Central memory CD4-positive, alpha-beta T cell (primary cell): ENCODE data around the gene PIEZO2.

Experiments used
- DNase-seq: peaks from one replicate; pipeline ENCODE4 v3.0.0; 2022

Gene PIEZO2

DNA sequence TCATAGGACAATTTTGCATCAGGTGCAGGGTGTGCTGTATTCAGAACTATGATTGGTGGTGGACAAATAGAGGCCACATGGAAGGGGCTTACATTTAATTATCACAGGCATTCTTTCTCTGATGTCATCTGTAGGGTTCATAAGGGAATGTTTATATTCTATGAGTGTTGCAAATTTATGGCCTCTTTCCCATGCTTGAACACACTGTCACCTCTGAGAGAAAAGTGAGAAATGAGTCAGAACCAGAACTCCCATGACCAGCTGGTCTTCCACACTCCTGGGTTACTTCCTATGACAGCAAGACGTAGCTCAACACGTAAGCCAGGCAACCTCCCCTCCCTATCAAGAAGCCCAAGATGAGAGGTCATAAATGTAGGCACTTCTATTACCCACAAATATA lies 310.8 kb downstream of the PIEZO2 start:
- DNase-seq, result no peak

DNA sequence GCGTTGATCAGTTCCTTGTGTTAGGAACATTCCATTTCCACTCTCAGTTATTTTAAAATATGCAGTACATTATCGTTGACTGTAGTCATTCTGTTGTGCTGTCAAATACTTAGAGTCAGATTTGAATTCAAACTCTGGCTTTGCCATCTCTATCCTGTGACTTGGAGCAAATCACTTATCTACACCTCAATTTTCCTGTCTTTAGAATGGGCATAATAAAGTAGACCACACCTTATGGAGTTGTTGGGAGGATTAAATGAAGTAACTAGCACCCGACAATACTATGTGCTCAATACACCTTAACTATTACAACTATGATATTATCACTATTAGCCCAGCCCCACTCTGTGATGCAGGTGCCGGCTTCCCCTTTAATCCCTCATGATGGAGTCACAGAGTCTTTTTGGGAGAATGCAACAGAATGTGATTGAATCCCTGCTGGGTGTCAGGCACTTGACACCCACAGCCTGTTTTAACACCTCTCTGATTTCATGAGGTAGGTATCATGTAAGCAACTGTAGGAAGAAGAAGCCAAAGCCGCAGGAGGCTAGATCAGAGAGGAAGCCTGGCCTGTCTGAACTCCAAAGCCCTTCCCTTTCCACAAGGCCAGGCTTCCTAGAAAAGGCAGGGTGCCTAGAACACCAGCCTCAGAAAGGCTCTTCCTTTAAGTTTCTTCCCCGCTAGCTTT lies 315.1 kb downstream of the PIEZO2 start:
- DNase-seq, result no peak

DNA sequence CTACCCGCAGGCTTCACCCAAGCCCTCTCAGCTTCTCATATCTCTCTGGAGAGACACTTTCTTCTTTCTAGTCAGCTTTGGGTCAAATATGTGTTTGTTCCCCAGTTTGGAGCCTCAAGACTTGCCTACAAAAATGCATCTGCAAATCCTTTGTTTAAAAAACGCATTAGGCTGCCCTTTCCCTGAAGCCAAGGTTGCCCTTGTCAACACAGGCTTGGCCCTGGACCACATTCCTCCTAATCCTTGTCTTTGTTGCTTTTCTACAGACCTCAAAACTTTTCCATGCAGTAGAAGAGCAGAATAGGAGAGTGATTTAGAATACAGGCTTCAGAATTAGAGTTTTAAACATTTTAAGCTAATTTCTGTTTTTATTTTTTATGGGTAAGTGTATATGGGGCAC lies 315.7 kb downstream of the PIEZO2 start:
- DNase-seq, result no peak

DNA sequence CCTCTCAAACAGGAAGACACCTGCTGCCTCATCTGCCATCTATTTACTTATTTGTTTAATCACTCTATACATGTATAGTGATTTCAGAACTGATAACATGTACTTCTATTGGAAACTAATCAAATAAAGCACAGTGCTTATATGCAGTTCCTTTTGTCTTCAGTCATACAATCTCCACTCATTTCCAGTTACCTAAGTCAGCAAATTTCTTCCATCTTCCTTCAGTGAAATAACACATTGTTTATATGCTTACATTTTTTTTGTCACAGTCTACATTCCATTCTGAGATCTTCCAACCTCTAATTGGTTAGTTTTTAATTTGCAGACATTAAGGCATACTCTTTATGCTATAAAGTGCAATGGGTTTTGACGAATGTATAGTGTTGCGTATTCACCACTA lies 323.0 kb downstream of the PIEZO2 start:
- no peak for DNase-seq

DNA sequence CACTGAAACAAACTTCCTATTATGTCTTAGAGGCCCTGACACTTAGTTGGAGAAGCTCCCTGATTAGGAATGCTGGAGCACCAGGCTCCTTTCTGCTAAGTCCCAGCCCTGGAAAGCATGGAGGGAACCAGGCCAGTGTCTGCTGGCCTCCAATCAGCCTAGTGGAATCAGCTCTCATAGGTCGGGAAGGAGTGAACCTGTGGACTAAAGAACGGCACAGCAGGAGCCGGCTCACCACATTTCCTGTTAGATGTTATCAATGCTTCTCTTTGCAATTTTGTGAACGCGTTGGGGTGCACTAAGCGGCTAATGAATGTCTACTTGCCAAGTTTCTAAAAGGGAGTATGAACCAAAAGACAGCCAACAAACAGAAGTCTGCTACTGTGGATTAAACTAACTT lies 326.9 kb downstream of the PIEZO2 start:
- DNase-seq, result no peak

DNA sequence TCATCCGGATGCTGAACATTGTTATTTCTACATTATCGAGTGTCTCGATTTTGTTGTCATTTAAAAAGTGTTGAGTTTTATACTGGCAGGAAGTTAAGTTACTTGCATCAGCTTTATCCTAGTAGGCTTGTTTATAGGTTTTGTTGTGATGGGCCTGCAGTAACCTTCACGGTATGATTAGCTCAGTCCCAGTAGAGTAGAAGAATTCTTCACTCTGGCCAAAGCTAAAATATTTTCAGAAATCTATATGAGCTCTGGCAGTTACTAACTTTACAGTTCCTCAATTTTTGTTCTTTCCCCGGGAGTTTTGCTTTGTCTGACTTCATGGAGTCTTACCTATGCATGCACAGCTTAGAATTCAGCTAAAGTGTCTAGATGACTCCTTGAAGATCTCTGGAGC lies 328.7 kb downstream of the PIEZO2 start:
- DNase-seq, result no peak

DNA sequence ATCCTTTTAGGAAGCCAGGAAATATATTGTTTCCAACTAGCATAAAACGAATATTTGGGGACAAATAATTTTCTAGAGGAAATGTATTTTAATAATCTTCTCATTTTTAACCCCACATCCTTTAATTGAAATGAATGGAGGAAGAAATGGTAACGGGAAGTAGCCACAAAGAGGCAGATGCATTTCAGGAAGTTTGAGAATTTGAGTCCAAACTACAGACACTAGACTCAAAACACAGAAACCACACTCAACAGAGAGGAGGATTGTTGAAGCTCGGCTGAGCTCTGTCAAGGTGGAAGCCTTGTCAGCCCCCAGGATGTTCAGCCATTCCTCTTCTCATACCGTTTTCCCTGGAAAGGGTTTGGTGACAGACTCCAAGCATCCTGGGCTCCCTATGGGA lies 335.0 kb downstream of the PIEZO2 start:
- no peak for DNase-seq

DNA sequence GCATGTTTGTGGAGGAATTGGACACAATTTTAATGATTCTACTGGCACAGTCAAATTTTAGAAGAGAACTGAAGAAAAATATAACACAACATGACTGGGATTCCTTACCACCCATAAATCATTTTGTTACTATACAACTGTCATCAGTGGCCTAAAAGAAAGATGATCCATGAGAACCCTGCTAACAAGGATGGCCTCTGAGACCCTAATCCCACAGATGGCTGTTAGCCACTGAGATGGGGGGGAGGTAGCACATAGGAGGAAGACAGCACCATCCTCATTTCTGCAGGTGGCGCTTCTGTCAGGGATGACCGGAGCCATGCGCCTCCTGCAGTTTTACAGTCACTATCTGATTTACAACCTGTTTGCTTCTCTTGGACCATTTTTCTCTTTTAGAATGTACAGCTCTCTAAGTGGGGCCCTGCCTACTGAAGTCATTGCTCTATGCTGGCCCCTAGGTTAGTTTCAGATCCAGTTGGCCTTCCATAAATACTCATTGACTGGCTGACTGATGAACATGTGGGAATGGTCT lies 343.7 kb downstream of the PIEZO2 start:
- no peak for DNase-seq

DNA sequence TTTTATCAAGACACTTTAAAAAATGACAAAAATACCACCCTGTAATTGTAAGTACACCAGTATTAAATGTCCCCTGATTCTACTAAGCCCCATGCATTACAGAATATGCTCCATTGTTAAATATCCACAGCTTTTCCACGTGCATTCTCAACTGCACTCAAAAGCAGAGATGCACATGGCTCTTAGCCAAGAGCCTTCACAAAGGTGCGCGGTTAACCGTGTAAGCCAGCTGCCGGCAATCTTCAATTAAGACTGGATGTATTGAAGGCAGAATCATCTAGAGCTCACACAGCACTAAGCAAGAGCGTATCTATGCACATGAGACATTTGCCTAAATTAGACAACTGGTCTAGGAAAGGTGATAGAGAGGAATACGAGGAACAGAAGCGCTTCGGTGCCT lies 345.2 kb downstream of the PIEZO2 start:
- no peak for DNase-seq

DNA sequence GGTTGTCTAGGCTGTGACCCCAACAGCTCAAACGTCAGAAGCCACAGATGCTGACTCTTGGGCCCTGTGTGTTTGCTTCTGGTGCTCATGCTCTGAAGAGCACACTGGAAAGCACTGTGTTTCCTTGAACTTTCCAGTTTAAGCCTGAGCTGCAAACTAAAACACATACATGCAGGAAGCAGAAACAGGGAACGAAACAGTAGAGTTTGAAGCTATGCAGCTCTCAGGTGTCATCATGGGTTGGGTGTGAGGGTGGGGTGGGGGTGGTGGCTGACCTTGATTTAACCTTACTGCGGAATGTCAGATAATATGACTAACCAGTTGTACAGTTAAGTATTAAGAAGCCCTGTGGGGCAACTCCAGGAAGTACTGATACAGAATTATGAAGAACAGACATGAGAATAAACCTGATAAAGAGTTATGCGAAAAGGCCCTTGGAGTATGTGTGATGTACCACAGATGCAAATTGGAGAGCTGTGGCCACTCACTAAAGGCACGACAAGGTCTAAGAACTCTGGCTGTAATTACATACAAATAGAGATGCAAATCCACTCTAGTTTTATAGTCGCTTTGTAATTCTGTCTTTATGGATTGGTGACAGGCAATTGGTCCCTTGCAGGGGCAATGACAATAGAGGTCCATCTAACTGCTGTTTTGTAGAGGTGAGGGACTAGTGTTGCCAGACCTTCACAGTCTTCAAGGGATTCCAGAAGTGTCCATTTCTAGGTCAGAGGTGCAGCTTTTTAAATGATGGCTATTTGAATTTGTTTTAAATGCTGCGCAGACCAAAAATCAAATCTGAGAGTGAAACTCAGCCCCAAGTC lies 350.4 kb downstream of the PIEZO2 start:
- DNase-seq, result no peak

DNA sequence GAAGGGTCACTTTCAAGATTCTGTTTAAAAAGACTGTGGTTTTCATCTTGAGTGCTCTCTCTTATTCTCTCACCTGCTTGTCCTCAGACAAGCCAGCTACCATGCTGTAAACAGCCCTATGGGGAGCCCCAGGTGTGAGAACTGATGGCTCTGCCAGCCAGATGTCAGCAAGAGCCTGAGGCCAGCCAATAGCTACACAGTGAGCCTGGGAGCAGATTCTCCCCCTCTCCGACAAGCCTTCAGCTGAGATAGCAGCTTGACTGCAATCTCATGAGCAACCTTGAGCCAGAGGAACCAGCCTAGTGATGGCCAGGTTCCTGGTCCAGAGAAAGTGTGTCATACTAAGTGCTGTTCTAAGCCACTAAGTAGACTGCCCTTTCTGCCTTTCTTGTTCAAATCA lies 351.5 kb downstream of the PIEZO2 start:
- DNase-seq, result no peak

DNA sequence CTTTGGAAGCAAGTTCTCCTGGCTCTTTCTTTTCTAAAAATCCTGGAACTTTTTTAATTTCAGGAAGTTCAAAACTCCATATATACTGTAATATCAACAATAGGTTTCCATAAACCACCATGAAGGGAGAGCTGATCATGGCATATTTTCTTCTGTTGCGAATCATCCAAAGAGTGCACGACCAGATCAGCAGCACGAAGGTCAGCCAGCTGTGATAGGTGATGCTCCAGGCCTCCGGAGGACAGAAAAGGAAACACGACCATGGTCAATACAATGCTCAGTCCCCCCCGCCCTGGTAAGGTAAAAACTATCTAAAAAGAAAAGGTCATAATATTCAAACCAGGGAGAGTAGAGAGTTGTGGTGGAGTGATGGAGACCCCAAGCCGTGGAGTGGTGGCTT lies 354.6 kb downstream of the PIEZO2 start:
- no peak for DNase-seq

DNA sequence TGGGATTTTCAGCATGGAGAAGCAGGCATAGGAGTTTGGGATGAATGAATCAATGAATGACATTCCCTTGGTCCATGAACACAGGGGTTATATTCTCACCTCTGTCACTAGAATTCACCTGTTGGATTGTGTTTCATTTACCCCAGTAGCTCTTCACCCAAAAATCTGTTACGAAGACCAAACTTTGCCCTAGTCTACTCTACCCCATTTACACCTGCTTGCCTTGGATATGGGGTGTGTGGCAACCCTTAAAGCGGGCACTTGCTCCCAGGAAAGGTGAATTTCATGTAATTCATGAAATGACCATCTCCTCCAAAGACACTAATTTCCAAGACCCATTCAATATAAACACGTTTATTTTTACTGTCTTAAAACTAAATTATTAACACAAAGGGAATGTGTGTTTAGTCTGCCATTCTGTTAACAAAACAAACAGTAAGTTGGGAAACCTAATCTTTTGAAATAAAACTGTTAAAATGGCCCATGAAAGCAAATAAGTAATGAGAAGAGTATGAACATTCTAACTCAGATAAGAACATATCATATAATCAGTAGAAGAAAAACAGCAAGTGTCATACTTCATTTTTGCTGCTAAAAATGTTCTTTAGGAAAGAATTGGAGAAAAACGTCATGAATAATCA lies 355.5 kb downstream of the PIEZO2 start:
- DNase-seq, result no peak

DNA sequence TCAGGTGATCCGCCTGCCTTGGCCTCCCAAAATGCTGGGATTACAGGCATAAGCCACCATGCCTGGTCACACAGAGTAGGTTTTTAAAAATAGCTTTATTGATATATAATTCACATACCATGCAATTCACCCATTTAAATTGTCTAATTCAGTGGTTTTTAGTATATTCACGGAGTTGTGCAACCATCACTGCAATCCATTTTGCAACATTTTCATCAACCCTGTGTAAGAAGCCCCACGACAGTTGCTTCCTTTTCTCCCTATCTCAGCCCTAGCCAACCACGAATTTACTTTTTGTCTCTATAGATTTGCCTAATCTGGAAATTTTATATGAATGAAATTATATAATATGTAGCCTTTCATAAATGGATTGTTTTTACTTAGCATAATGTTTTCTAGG lies 357.2 kb downstream of the PIEZO2 start:
- no peak for DNase-seq

DNA sequence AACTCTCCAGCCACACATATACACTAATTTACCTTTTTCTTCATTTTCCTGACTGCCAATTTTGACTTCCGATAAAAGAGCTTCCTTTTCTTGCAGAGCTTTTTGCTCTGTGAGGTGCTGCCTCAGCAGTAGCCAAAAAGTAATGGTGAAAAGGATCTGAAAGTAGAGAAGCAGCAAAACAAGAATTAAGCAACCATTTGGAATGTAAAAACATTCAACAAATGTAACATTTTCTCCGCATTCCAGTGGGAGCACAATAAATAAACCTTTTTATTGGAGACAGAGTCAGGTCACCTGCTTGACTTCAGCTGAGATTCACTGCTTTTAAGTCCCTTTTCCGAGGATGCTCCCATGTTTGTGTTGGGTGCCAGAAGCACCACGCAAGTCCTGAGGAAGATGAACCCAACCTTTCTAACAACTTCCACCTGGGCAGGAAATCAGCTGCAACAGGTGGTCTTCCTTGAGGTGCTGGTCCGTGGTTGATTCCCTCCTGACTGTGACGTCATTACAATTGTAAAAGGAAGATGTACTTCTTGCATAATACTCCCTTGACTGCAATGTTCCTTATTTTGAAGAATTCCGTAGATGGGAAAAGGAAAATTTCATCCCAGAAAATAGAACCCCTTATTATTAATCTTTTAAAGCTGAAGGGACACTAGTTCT lies 358.1 kb downstream of the PIEZO2 start:
- DNase-seq, result no peak

DNA sequence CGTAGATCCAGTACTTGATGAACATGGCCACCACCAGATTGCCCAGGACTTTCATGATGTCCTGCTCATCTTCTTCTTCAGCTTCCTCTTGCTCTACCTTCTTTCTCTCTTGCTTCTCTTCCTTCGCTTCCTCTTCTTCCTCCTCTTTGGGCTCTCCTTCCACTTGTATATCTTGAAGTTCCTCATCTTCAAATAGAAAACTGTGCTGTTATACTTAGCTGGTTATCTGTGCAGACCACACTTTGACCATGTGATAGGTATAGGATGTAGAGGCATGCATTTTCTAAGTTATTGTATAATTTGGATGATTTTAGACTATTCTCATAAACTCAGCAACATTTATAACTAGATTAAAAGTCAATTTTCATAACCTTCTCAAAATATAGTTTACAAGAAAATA lies 360.2 kb downstream of the PIEZO2 start:
- no peak for DNase-seq

DNA sequence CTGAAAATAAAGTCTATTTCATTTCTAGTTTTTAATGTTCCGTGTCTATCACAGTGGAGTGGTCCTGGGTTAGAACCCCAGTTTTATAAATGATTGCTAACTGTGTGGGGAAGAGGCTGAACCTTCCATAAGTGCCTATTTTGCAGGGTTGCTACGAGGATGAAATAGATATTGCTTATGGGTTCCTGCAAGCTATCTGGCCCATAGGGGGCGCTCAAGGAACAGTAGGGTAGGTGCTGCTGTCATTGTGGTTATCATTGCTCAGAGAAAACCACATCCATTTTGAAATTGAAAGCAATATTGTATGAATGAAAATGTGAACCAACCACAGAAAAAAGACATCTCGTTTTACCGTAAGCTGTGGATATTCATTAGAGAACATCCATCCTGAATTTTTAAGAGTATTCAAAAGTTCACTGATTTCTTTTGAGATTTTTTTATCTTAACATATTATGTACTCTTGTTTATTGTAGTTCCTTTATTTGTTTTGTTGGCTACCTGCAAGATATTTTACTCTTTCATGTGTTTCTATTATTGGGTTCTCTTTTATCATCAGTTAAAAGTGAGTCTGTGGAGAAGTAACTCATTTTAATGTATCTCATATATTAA lies 362.0 kb downstream of the PIEZO2 start:
- DNase-seq, result peak; percentile 76

DNA sequence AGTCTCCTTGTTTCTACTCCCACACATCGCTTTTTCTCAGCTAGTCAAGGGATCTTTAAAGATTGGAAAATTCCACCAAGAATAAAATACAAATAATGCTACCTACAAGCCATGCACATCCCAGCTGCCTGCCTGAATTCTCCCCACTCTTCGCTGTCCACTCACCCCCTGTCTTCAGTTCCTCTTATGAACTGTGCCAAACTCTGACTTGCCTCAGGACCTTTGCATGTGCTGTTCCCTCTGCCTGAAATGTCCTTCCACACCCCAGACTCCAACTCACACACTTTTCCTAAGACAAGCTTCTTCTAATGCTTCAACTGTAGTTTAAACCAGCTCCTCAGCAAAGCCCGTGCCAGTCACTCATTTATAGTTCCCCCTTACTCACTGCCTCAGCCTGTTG lies 363.6 kb downstream of the PIEZO2 start:
- no peak for DNase-seq

DNA sequence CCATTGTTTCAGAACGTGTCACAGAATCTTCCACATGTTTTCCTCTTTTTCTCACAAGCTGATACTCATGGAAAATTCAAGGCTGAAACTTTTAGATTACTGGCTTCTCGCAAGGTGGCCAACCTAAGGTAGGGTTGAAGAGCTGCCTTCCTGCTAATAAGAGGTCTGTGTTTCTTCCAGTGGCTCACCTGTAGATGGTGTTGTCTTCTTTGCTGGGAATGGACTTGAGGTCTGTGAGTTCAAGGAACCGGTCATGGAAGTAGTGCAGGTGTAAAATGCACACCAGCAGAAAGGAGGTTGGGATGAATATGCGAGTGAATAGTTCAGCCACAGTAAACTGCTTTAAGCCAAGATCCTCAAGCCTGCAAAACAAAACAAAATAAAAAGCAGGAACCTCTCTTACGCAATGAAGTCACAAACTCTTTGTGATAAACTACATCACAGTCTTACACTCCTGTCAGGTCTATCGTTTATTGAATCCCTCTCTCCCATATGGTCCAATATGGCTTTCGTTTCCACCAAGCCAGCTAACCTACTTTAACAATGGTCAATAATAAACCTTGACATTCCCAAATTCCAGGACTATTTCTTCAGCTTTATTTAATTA lies 364.7 kb downstream of the PIEZO2 start:
- DNase-seq, result no peak

DNA sequence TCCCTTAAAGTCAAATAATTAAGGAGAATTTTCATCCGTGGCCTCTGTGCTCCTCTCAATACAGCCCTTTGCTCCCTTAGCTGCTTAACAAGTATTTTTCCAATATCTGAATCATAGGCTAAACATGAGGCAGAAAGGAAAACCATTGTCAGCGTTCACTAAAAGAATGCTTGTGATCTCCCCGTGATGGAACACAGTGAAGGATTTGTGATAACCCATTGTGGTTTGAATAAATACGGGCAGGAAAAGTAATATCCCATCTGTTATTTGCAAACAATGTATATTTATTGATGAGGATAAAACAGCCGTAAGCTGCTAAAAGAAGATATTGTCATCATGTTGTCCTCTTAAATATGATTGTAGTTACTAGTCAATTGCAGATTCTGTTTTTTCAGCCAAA lies 365.4 kb downstream of the PIEZO2 start:
- no peak for DNase-seq

DNA sequence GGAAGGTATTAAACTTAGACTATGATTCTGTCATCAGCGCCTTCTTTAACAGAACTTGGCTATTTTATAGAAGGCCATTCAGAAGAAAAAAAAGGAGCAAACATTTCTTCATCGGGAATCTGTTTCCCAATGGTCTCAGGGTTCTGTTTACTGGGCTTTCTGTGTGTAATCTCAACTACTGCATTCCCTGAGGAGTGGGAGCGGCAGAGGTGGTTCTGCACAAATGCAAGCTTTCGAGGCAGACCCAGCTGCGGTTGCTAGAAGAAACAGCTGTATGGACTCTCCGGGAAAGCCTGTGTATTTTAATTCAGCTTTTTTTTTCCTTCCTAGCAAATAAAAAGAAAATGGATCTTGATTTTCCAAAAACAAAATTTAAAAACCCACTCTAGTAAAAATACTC lies 372.9 kb downstream of the PIEZO2 start:
- no peak for DNase-seq

DNA sequence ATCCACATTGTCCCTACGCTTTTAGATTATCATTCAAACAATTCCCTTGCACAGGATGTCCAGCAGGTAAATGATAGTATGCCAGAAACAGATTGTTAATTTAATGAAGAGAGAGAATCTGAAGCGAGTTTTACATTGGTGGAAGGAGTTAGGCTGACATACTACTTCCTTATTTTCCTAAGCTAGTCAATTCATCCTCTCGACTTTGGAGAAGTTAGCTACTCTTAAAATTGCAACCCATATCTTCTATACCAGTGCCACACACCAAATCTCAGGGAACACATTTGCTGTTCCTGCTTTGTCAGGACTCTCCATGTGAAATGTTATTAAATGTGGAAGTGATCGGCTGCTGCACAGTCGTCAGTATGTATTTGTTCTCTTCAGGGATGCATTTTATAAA lies 374.3 kb downstream of the PIEZO2 start:
- DNase-seq, result no peak
